Measurements from ENCODE around the gene SEMA4G.

Gene SEMA4G, protein sequence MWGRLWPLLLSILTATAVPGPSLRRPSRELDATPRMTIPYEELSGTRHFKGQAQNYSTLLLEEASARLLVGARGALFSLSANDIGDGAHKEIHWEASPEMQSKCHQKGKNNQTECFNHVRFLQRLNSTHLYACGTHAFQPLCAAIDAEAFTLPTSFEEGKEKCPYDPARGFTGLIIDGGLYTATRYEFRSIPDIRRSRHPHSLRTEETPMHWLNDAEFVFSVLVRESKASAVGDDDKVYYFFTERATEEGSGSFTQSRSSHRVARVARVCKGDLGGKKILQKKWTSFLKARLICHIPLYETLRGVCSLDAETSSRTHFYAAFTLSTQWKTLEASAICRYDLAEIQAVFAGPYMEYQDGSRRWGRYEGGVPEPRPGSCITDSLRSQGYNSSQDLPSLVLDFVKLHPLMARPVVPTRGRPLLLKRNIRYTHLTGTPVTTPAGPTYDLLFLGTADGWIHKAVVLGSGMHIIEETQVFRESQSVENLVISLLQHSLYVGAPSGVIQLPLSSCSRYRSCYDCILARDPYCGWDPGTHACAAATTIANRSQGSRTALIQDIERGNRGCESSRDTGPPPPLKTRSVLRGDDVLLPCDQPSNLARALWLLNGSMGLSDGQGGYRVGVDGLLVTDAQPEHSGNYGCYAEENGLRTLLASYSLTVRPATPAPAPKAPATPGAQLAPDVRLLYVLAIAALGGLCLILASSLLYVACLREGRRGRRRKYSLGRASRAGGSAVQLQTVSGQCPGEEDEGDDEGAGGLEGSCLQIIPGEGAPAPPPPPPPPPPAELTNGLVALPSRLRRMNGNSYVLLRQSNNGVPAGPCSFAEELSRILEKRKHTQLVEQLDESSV

DNA sequence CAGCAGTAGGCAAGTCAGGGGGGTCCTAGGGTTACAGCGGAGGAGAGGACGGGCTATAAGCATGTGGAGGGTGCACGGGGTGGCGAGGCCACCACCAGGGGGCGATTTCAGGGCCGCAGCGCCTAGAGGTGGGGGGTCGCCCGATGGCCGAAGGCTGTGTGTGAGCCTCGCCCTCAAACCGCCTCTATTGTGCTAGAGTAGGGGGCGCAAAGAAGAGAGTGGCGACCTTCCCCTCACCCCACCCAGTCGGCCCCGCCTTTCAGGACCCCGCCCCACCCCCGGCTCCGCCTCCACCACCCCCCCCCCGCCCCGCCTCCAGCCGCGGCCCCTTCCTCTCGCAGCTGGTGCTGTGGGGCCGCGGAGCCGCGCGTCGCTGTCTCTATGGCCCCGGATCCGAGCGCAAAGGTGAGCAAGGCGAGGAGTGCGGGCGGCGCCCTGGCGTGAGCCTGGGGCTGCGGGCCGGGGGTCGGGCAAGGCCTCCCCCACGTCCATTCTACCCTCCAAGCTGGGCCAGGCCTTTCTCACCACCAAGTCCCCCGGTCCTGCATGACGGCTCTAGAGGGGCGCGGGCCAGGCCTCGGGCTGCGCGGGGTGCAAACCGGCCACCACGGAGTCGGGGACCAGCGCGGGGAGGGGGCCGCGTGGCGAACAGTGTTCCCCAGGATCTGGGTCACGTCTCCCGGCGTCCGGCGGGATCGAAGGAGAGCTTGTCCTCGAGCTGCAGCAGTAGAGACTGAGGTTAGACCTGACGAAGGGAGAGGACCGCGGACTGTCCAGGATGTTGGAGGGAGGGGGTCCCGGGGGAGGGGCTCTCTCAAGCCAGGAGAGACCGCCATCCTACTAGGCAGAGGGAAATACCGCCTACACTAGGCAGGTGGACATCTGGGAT is at the start of gene SEMA4G:
Gene SEMA4G (plus strand): TSS at position 318 of the 889 bp plus-strand sequence. CDS start 3,409 bp downstream, outside the sequence.
- DNase-seq, result peak; percentile 49

DNA sequence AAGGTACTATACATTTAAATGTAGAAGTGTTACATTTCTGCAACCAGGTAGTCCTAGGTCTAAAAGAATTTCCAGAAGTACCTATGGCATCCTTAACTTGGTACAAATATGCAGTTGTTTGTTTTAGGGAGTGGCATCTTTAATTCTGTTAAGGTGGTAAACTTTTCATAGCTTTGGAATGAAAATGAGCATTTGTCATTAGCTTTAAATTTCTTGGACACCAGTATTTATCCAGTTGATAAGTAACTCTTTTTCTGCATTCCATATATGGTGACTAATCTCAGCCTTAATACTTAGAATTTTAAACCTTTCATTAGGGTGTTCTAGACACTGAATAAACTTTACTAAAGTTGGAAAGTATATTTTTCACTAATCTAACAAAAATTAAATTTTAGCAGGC is 45.7 kb upstream of the SEMA4G start:
- DNase-seq, result no peak

DNA sequence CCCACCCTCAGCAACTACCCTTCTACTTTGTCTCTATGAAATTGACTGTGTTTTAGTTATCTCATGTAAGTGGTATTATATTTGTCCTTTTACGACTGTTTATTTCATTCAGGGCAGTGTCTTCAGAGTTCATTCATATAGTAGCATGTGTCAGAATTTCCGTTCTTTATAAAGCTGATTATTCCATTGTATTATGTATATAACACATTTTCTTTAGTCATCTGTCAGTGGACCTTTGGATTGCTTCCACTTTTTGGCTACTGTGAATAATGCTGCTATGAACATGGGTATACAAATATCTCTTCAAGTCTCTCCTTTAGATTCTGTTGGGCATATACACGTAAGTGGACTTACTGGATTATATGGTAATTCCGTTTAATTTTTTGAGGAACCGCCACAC is 42.0 kb upstream of the SEMA4G start:
- no peak for DNase-seq

DNA sequence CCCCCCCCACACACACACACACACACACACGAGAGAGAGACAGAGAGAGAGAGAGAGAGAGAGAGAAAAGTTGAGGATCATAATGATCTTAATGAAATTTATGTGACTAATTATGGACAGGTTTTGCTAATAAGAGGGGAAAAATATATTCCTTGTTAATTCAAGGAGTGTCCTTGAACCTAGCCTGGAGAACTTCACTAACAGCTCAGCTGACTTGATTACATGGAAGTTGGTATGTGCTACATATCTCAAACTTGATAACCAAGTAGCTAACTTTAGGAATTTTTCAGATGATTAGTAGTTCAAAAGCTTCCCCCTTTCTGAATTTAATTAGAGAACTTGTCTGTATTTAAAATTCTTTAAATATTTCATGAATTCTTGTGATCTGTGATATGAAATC is 41.3 kb upstream of the SEMA4G start:
- no peak for DNase-seq

DNA sequence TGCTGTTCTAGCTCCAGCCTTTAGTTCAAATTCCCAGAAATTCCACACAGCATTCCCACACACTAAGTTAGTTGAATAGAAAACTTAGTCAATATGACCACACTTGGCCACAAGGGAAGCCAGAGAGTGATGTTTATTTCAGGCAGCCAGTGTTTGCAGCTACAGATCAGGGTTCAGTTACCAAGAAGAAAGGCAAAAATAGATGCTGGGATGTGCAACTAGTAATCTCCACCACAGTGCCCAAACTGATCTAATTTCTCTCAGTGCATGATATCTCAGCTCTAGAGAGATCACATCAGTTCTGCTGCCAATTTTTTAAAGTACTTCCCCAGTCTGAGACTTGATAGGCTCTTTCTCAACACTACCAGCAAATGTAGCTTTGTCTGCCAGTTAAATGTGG is 38.9 kb upstream of the SEMA4G start:
- peak; percentile 10 for DNase-seq

DNA sequence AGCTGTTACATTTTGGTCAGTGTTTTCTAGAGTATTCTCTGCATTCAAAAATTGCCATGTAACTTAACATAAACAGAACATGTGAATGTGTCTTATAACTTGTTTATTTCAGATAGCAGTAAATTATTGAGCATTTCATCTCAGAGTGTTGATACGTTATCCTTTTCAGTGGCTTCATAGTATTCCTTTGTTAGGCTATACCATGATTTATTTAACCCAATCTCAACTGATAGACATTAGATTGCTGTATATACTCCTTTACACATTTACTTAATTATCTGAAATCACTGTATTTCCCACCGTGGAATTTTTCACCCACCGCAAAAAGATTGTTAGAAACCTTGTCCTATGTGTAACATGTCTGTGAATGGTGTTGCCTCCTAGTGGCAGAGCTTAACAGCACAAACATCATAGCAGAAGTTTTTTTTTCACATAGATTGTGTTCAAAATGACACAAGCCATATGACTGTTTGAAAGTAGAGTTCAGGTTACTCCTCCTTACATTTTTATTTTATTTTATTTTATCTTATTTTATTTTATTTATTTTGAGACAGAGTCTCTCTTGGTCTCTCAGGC is 35.1 kb upstream of the SEMA4G start:
- no peak for DNase-seq

DNA sequence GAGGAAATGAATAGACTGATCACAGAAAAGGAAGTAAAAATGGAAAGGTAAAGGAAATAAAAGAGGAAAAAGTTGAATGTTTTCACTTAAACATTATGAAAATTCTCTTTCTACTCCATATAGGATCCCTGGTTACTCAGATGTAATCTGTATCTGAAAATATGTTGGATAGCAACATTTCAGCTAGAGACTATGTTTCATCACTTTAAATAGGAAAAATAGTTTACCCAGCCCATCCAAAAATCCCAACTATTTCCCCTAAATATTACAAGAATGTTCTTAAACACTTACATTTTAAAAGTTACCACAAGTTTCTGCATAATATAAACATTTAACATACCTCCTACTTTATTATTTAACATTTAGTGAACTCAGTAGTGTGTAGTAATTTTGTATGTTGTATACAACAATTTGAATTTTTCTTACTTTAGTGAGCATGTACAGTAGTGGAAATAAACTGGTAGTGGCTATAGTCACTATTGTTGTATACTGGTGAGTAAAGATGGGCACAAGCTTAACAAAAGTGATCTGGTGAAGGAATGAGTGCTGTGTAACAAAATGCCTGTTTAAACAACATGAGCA is 29.4 kb upstream of the SEMA4G start:
- DNase-seq, result no peak

DNA sequence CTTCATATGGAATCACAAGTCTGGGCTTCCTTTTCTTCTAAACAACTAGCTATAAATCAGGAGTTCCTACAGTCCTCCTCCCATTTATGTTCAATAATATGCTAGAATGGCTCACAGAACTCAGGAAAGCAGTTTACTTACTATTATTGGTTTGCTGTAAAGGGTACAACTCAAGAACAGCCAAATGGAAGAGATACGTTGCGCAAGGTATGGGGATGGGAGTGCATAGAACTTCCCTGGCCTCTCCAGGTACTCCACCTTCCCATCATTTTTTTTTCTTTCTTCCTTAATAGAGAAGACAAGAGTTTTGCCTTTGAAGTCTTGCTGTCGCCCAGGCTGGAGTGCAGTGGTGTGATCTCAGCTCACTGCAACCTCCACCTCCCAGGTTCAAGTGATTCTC is 27.1 kb upstream of the SEMA4G start:
- no peak for DNase-seq

DNA sequence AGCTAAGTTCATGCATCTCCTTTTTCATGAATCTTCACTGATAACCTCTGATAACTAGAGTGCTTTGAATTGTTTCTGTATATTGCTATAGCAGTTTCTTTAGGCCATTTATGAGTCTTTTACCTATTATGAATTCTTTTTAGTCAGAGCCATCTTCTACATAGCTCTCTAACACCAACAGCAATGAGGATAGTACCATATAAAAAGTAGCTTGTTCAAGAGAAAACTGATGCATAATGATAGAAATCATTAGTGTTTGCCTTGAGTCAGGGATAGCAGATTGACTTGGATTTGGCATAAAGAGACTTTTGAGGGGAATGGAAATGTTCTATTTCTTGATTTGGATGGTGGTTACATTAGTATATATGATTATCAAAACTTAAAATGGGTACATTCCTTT is 25.8 kb upstream of the SEMA4G start:
- DNase-seq, result no peak

DNA sequence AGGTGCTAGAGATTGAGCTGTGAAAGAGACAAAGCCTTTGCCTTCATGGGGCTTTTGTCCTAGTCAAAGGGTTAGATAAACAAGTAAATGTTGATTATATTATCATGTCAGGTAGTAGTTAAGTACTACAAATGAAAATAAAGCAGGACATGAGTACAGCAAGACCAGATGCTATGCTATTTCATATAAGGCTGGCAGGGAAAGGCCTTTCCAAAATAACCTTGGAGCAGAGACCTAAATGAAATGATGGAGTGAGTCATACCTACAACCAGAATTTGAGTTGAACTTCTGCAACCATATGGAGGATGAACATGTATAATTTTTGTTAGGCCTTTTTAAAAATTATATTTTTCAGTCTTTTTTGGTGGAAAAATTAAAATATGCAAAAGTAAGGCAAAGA is 23.6 kb upstream of the SEMA4G start:
- DNase-seq, result no peak

DNA sequence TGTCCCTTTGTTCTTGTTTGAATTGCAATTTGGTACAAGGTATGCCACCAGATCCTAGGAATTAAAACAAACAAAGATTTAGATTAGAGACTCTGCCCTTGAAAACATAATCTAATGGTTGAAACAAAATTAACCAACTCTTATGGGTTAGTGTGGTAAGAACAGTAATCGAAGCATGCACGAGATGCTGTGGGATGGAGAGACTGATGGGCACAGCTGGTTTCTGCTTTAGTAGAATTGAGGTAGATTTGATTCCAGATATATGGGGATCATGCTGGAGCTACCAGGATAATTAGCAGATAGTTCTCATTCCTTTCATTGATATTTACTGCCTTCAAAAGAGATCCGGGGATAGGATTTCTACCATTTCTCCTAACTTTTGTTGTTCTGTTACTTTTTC is 20.4 kb upstream of the SEMA4G start:
- no peak for DNase-seq

DNA sequence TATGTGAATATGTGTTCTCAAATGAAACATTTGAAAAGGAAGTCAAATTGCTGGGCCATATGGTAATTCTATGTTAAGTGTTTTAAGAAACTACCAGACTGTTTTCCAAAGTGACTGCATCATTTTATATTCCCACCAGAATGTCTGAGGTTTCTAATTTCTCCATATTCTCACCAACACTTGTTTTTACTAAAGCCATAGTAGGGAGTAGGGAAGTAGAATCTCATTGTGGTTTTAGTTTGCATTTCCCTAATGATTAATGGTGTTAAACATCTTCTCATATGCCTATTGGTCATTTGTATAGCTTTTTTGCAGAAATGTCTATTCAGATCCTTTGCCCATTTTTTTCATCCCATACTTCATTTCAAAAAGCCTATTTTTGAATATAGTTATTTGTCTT is 9.1 kb upstream of the SEMA4G start:
- DNase-seq, result no peak

DNA sequence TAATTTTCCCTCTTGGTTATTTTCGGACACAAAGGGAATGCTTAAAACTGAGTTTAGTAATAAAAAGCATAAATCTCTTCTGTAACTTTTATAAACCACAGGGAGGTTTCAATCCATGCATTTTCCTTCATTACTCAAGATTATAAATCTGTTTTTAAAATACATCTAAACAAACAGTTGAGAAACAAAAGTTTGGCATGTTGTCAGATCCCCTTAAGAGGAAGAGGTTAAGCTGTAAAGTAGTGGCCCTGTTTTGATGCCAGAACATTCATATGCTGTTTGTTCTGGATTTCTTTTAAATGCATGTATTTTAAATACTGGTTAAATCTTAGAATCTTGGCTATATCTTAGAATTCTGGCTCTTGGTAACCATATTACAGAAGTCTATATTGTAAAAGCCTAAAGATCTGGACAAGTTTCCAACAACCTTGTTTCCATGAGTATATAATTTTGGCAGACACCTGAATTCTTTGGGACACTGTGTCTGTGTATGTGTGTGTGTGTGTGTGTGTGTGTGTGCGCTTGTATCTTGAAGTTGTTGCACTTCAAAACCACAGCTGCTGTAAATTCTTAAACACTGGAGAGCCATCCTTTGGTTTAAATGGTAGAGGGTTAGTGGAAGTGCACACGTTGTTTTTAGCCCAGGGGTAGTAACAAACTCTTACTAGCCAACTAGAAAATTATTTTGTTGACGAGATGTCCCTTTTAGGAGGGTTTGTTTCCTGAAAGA is 6.8 kb upstream of the SEMA4G start:
- DNase-seq, result no peak

DNA sequence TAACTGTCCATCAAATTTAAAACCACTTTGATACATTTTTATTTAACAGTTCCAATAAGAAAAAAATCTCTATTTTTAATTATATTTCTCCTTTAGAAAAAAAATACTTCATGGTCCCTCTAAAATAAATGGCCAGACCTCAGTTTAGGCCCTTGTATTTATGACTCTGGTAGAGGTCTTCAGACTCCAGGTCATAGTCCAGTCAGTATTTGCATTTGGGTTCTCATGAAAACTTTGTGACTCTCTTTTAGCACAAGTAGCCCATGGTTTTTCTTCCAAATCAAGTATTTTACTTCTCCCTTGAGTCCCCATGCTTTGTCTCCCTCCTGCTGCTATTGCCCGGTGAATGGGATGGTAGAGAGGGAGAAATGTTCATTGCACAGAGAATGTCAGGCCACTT is 5.5 kb upstream of the SEMA4G start:
- no peak for DNase-seq

DNA sequence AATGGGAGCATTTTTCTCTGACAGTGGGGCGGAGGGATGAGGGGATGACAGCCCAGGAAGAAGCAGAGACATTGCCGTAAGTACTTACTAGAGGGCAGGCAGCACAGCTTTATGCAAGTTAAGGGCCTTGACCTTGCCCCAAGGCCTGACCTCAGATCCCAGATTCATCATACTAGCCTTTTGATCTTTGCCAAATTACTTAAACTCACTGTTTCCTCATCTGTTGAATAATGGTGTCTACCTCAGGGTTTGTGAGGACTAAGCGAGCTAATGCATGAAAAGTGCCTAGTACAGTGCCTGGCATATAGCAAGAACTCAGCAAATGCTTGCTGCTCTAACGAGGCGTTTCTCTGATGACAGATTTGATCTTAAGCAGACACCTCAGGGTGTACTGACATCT is 3.5 kb upstream of the SEMA4G start:
- DNase-seq, result no peak

DNA sequence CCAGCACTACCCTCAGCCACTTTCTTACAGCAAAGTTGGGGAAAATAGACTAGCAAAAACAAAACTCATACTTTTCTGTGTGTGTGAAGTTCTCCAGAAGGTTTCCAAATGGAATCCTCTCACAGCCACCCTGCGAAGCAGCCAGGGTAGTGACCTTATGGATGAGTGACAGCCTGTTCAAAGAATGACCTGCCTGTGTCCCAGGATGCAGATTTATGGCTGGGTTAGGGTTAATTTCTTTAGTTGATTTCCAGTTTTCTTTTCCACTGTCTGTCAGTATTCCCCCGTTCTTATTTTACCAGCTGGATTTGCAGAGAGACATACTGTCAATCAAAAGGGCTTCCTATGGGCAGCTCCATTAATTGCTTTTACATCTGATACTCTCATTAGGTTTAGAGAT is 2.4 kb upstream of the SEMA4G start:
- no peak for DNase-seq

DNA sequence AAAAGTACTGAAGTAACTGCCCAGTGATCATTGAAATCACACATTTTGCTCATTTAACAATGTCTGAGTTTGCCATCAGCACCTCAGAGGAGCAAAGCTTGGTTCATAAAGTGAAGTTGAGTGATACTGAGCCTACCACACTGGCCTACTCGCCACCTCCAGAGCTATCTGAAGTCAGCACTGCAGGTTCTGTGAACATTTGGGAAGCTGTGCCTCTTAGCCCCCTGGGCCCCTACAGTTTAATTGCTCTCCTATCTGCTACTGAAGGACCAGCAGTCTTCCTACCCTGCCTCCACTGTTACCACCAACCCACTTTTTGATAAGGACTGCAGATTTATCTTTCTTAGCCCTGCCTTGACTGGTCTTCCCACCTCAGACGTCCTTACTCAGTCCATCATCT is 2.0 kb upstream of the SEMA4G start:
- no peak for DNase-seq

DNA sequence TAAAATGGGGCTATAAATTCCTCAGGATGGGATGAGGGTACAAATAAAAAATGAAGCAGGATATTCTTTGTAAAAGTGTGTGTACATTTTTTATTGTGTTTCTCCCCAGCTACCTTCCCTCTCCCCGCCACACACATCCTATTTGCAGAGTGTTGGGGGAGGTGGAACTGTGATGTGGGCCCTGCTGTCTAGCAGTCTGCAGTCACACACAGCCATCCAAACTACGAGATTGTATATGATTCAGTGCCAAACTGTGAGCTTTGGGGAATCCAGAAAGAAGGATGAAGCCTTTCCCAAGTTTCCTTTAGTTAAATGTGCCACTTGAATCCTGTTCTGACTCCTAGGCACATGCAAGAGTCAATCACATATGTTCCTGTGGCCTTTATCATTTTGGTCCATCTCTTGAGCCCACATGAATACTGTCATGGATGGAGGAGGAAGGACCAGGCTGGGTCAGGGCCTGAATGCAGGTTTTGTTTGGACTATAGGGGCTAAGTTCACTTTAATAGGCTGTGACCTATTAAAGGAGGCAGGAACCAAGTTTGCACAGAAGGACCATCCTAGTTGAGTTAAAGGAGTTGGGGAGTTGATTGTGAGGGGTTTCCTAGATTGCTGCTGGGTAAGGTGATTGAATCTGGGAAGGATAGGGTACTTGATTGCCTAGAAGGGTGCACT is 1.1 kb upstream of the SEMA4G start:
- DNase-seq, result no peak

DNA sequence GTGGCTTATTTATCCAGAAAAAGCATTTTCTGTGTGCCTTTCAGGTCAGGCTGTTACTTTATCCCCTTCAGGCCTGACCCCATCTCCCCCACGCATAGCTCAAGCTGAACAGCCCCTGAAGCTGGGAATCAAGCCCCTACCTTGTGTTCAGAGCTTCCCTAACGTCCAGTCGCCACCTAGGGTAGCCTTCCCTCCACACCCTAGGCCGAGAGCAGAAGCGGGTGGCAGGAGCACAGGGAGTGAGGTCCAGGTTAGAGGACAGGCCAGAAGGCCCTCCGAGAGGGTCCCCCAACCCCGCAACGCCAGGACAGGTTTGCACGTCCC is 479 bp upstream of the SEMA4G start:
- no peak for DNase-seq

DNA sequence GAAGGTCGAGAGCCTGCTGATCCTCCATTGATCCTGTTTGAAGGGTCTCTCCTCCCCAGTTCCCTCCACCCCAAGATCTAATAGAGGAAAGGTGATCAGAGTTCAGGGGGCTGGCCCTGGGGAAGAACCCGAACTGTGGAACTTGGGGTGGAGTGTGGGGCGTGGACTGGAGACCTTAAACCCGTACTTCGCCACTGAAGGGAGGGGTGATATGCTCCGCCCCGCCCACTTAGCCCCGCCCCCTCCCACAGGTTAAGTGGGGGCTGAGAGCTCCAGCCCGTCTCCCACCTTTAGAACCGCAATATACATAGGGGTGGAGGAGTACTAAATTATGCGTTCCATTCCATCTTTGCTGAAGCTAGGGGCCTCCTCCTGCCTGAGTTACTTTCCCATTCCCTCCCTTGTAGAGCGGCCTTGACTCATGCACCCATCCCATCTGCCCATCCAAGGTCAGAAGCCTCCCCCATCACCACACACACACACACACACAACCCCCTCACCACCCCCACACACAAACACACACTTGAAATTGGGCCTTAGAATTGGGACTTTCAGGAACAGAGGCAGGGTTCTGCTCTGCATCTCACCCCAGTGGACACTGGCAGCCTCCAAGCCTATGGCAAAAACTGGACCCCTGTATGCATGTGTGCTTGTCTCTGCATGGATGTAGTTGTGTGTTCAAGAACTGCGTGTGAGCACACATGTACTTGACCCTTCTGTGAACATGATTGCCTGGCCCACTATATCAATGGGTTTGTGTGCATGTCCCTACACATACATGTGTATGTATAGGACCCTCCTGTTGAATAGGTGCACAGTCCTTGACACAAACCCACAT is 991 bp downstream of the SEMA4G start:
- DNase-seq, result no peak
